Neural cell (in vitro differentiated cells): Measurements from ENCODE around the gene AP3M1. TPM values are rescaled to one million over a fixed set of nuclear protein-coding genes. Genes with fewer than 3 reads are reported as not detected.
A peak's percentile ranks its signal among the peaks of the same experiment; 100 is the strongest.

ENCODE experiments used
- H2AFZ ChIP-seq: fragments of 200-600, 300-800 bp; sonication (generic), shearing (Covaris generic); 2 replicates; pipeline ENCODE4 v1.6.0; 2014; ENCODE audit warnings: low read depth, mild to moderate bottlenecking, antibody characterized with exemption, low read length, moderate library complexity
- H3F3A ChIP-seq: fragments of 200-600 bp; shearing (Covaris generic); 2 replicates; pipeline ENCODE4 v1.6.1; 2016; ENCODE audit warnings: mild to moderate bottlenecking, moderate library complexity, mixed read lengths, antibody characterized with exemption, low read length; ENCODE audit not compliant: insufficient read depth, poor library complexity, severe bottlenecking
- H3K27ac ChIP-seq: fragments of 200-600, 300-800 bp; sonication (generic), shearing (Covaris generic); 2 replicates; pipeline ENCODE4 v1.5.1; 2014; ENCODE audit warnings: mild to moderate bottlenecking, low read length, moderate library complexity
- H3K27me3 ChIP-seq: fragments of 300-800, 200-600 bp; sonication (generic), shearing (Covaris generic); 2 replicates; pipeline ENCODE4 v1.6.0; 2014; ENCODE audit warnings: mild to moderate bottlenecking, low read depth, low read length, moderate library complexity; ENCODE audit not compliant: insufficient read depth
- H3K36me3 ChIP-seq: fragments of 300-800, 200-600 bp; sonication (generic), shearing (Covaris generic); 2 replicates; pipeline ENCODE4 v1.5.1; 2014; ENCODE audit warnings: mild to moderate bottlenecking, antibody characterized with exemption, low read length, moderate library complexity; ENCODE audit not compliant: insufficient read depth
- H3K4me2 ChIP-seq: fragments of 300-800, 200-600 bp; sonication (generic), shearing (Covaris generic); 2 replicates; pipeline ENCODE4 v1.6.0; 2014; ENCODE audit warnings: mild to moderate bottlenecking, low read length
- H3K4me3 ChIP-seq: fragments of 300-800, 200-600 bp; sonication (generic), shearing (Covaris generic); 2 replicates; pipeline ENCODE4 v1.5.1; 2014; ENCODE audit warnings: mild to moderate bottlenecking, low read length, moderate library complexity
- H3K79me2 ChIP-seq: fragments of 200-600 bp; shearing (Covaris generic); replicated peaks from 2 replicates; pipeline ENCODE4 v1.6.0; 2014; ENCODE audit warnings: mild to moderate bottlenecking, low read length, moderate library complexity; ENCODE audit not compliant: insufficient read depth
- H3K9ac ChIP-seq: fragments of 300-800, 200-600 bp; sonication (generic), shearing (Covaris generic); 2 replicates; pipeline ENCODE4 v1.6.1; 2016; ENCODE audit warnings: mild to moderate bottlenecking, low read length, mixed read lengths
- H3K9me2 ChIP-seq: fragments of 200-600 bp; shearing (Covaris generic); 2 replicates; pipeline ENCODE4 v1.6.1; 2016; ENCODE audit warnings: mild to moderate bottlenecking, low read length, mixed read lengths; ENCODE audit not compliant: insufficient read depth
- H3K9me3 ChIP-seq: fragments of 200-600, 300-800 bp; sonication (generic), shearing (Covaris generic); 2 replicates; pipeline ENCODE4 v1.6.1; 2016; ENCODE audit warnings: mild to moderate bottlenecking, mixed run types, low read length, moderate library complexity, mixed read lengths
- H4K20me1 ChIP-seq: fragments of 200-600 bp; shearing (Covaris generic); 2 replicates; pipeline ENCODE4 v1.6.1; 2016; ENCODE audit warnings: mild to moderate bottlenecking, mixed run types; ENCODE audit not compliant: insufficient read depth
- CTCF ChIP-seq: fragments of 450-650 bp; IDR thresholded peaks from 2 replicates; pipeline ENCODE4 v1.5.1; 2014; ENCODE audit warnings: antibody characterized with exemption, mild to moderate bottlenecking, moderate library complexity; ENCODE audit not compliant: poor library complexity, severe bottlenecking
- EP300 ChIP-seq: fragments of 450-650 bp; conservative IDR thresholded peaks from 2 replicates; pipeline ENCODE4 v1.6.1; 2014; ENCODE audit warnings: antibody characterized with exemption, mild to moderate bottlenecking, moderate library complexity; ENCODE audit not compliant: poor library complexity, severe bottlenecking
- EZH2 ChIP-seq: fragments of 200-600, 300-800 bp; shearing (Covaris generic), sonication (generic); IDR thresholded peaks from 2 replicates; pipeline ENCODE4 v1.6.1; 2014; ENCODE audit warnings: antibody characterized with exemption, low read length, borderline replicate concordance, mild to moderate bottlenecking; ENCODE audit not compliant: insufficient read depth, poor library complexity, severe bottlenecking
- MXI1 ChIP-seq: fragments of 450-650 bp; conservative IDR thresholded peaks from 2 replicates; pipeline ENCODE4 v1.6.1; 2014; ENCODE audit warnings: antibody characterized with exemption, mild to moderate bottlenecking; ENCODE audit not compliant: poor library complexity, severe bottlenecking
- POLR2AphosphoS5 ChIP-seq: IDR thresholded peaks from 2 replicates; pipeline ENCODE4 v1.6.1; 2012
- RAD21 ChIP-seq: fragments of 450-650 bp; conservative IDR thresholded peaks from 2 replicates; pipeline ENCODE4 v1.6.1; 2014; ENCODE audit warnings: antibody characterized with exemption, mild to moderate bottlenecking, moderate library complexity
- SMC3 ChIP-seq: fragments of 450-650 bp; conservative IDR thresholded peaks from 2 replicates; pipeline ENCODE4 v1.6.1; 2014; ENCODE audit warnings: antibody characterized with exemption, mild to moderate bottlenecking, moderate library complexity; ENCODE audit not compliant: poor library complexity
- TAF1 ChIP-seq: IDR thresholded peaks from 2 replicates; pipeline ENCODE4 v1.6.1; 2012; ENCODE audit warnings: low read depth
- polyA plus RNA-seq: library from polyadenylated mRNA; depleted of rRNA; stranded (reverse); fragments of >200 nt; gene quantifications from 2 replicates; pipeline ENCODE4 v1.2.3, GENCODE V29; 2014
- TF ChIP-seq, protein P1 (sequence below): IDR thresholded peaks from 2 replicates; pipeline ENCODE4 v1.6.1; 2012; ENCODE audit warnings: borderline replicate concordance

AP3M1 gene
- polyA plus RNA-seq, 1 donor from 2014 or later, result 26.7 TPM

DNA sequence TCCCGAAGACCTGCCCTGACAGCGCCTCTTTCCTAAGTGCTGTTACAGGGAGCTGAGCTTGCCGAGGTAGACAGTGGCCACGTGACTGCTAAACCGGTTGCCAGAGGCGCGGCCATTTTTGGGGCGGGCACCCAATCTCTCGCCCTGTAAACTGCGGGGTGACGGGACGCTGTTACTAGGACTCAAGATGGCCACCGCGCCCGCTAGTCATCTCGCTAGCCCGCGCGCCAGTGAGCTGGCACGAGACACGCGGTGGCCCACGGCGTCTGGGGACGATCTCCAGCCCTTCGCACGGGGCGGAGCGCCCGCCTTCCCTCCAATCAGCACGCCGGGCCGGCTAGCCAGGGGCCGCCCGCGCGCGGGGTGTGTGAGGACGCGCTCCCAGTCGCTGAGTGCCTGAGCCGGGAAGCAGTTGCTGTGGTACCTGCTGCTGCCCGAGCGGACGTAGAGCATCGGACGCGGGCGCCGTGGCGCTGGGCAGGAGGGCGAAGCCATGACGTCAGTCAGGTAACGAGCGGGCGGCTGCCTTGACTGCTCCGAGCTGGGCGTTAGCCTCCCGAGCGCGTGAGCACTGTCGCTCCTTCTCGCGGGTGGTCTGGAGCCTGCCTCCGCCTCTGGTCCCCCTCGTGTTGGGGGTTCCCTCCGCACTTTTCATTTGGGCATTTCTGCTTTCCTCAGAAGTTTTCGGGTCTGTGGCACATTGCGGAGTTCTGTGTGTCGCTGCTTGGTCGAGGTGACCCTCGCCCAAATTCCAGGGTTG, 25.9 kb upstream of the AP3M1 start:
- no peaks in the 10 kb centered on the region for H3K27me3 ChIP-seq
- H3K4me2 ChIP-seq, result peak overlapping the region; percentile 72
- H3K79me2 ChIP-seq, result peaks cover 3% of the 10 kb centered on the region
- peak overlapping the region; percentile 41 for H2AFZ ChIP-seq
- peak overlapping the region; percentile 74 for H3K9ac ChIP-seq
- no peaks in the 10 kb centered on the region for H3K9me2 ChIP-seq
- H3K4me3 ChIP-seq, result peak overlapping the region; percentile 82
- H4K20me1 ChIP-seq, result no peaks in the 10 kb centered on the region
- peak; percentile 77 for TF ChIP-seq TAF1
- TF ChIP-seq MXI1, result peak; percentile 95
- TF ChIP-seq, protein P1, sequence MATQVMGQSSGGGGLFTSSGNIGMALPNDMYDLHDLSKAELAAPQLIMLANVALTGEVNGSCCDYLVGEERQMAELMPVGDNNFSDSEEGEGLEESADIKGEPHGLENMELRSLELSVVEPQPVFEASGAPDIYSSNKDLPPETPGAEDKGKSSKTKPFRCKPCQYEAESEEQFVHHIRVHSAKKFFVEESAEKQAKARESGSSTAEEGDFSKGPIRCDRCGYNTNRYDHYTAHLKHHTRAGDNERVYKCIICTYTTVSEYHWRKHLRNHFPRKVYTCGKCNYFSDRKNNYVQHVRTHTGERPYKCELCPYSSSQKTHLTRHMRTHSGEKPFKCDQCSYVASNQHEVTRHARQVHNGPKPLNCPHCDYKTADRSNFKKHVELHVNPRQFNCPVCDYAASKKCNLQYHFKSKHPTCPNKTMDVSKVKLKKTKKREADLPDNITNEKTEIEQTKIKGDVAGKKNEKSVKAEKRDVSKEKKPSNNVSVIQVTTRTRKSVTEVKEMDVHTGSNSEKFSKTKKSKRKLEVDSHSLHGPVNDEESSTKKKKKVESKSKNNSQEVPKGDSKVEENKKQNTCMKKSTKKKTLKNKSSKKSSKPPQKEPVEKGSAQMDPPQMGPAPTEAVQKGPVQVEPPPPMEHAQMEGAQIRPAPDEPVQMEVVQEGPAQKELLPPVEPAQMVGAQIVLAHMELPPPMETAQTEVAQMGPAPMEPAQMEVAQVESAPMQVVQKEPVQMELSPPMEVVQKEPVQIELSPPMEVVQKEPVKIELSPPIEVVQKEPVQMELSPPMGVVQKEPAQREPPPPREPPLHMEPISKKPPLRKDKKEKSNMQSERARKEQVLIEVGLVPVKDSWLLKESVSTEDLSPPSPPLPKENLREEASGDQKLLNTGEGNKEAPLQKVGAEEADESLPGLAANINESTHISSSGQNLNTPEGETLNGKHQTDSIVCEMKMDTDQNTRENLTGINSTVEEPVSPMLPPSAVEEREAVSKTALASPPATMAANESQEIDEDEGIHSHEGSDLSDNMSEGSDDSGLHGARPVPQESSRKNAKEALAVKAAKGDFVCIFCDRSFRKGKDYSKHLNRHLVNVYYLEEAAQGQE, result peak; percentile 72
- peak; percentile 42 for TF ChIP-seq RAD21
- TF ChIP-seq POLR2AphosphoS5, result peak; percentile 78
- TF ChIP-seq SMC3, result peak; percentile 54
- peak; percentile 56 for TF ChIP-seq EP300
- no peak for TF ChIP-seq CTCF
- no peak for TF ChIP-seq EZH2
- peaks cover 3% of the 10 kb centered on the region for H3F3A ChIP-seq
- H3K36me3 ChIP-seq, result no peaks in the 10 kb centered on the region
- peak overlapping the region; percentile 69 for H3K27ac ChIP-seq
- H3K9me3 ChIP-seq, result no peaks in the 10 kb centered on the region

DNA sequence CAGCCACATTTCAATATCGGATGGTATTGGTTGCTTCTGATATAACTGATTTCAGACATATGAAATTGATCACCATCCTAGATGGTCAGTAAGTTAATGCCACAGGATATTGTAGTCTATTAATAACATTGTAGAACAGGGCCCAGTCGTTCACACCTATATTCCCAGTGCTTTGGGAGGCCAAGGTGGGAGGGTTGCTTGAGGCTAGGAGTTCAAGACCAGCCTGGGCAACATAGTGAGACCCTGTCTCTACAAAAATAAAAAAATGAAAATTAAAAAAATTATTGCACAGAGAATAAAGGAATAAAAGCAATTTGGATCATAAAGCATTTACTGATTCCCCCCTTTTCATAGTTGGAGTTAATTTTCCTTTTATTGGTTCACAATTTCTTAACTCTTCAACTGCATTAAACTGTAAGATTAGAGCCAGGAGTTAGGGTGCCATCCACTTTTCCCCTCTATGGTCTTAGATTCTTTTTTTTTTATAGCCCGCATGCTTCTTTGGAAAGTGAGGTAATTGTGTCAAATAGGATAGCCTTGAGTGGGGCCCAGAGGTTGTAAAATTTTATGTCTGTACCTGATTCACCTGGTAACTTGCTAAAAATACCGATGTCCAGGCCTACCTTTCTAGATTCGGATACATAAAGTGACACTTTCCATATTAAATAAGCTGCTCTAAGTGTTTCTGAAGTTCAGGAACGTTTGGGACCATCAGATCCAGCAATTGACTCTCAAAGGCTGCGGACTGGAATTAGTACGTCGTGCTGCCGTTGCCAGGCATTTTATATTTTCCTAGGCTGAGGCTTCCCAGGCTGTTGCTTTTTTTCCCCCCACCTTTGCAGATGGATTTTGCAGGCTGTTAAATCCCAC, 25.1 kb upstream of the AP3M1 start:
- H3K9ac ChIP-seq, result peak overlapping the region; percentile 74
- H3K79me2 ChIP-seq, result peaks cover 3% of the 10 kb centered on the region
- H3K27me3 ChIP-seq, result no peaks in the 10 kb centered on the region
- H3K27ac ChIP-seq, result peak overlapping the region; percentile 69
- H3F3A ChIP-seq, result peaks cover 3% of the 10 kb centered on the region
- peak overlapping the region; percentile 82 for H3K4me3 ChIP-seq
- H3K9me3 ChIP-seq, result no peaks in the 10 kb centered on the region
- TF ChIP-seq RAD21, result no peak
- no peak for TF ChIP-seq TAF1
- no peak for TF ChIP-seq EZH2
- TF ChIP-seq CTCF, result no peak
- TF ChIP-seq, protein P1, result no peak
- TF ChIP-seq POLR2AphosphoS5, result no peak
- no peak for TF ChIP-seq EP300
- TF ChIP-seq SMC3, result no peak
- no peak for TF ChIP-seq MXI1
- peak overlapping the region; percentile 66 for H3K4me2 ChIP-seq
- peak overlapping the region; percentile 41 for H2AFZ ChIP-seq
- no peaks in the 10 kb centered on the region for H3K9me2 ChIP-seq
- no peaks in the 10 kb centered on the region for H3K36me3 ChIP-seq
- H4K20me1 ChIP-seq, result no peaks in the 10 kb centered on the region
